ENCODE data around the gene TCAF1.

TCAF1 gene

GRCh38 chr7:143901668-143902331 lies at the start of gene TCAF1:
TSS of gene TCAF1 (minus strand) at chr7:143902176. CDS start at chr7:143876608, 25,568 bp downstream.
- H3K27me3 ChIP-seq (ENCODE audit: control insufficient read depth, insufficient read depth, low read length): no peaks in the 10 kb centered on the region
- peak within 1 kb of the TSS; percentile 57 for H3K9ac ChIP-seq (ENCODE audit: low read length)
- no peaks in the 10 kb centered on the region for H3K36me3 ChIP-seq (ENCODE audit: control insufficient read depth, insufficient read depth, low read length)
- H3K4me1 ChIP-seq (ENCODE audit: control insufficient read depth, insufficient read depth, low read length): peaks cover 14% of the 10 kb centered on the region
- H3K4me3 ChIP-seq (ENCODE audit: low read length): peak within 1 kb of the TSS; percentile 90
- peak within 1 kb of the TSS; percentile 98 for H3K27ac ChIP-seq (ENCODE audit: low read depth, low read length)

GRCh38 chr7:143948733-143949132 lies 46.8 kb upstream of the TCAF1 start:
- Histone ChIP-seq H3K27ac (ENCODE audit: low read depth, low read length) (no peak overlapping the region), H3K36me3 (ENCODE audit: control insufficient read depth, insufficient read depth, low read length) (no peaks in the 10 kb centered on the region)

GRCh38 chr7:143947111-143947510 lies 45.1 kb upstream of the TCAF1 start:
- H3K36me3 ChIP-seq (ENCODE audit: control insufficient read depth, insufficient read depth, low read length): no peaks in the 10 kb centered on the region
- H3K4me1 ChIP-seq (ENCODE audit: control insufficient read depth, insufficient read depth, low read length): no peaks in the 10 kb centered on the region
- H3K9ac ChIP-seq (ENCODE audit: low read length): no peak overlapping the region
- H3K4me3 ChIP-seq (ENCODE audit: low read length): no peak overlapping the region
- no peaks in the 10 kb centered on the region for H3K27me3 ChIP-seq (ENCODE audit: control insufficient read depth, insufficient read depth, low read length)
- H3K27ac ChIP-seq (ENCODE audit: low read depth, low read length): no peak overlapping the region

More at GRCh38 chr7:143948733-143949132, 46.8 kb upstream of the TCAF1 start:
- Histone ChIP-seq H3K4me1 (ENCODE audit: control insufficient read depth, insufficient read depth, low read length) (no peaks in the 10 kb centered on the region), H3K27me3 (ENCODE audit: control insufficient read depth, insufficient read depth, low read length) (no peaks in the 10 kb centered on the region), H3K9ac (ENCODE audit: low read length) (no peak overlapping the region), H3K4me3 (ENCODE audit: low read length) (no peak overlapping the region)

- Histone ChIP-seq H3K4me3 (ENCODE audit: low read length) (no peak overlapping the region), H3K9ac (ENCODE audit: low read length) (no peak overlapping the region), H3K27ac (ENCODE audit: low read depth, low read length) (no peak overlapping the region), H3K36me3 (ENCODE audit: control insufficient read depth, insufficient read depth, low read length) (no peaks in the 10 kb centered on the region), H3K27me3 (ENCODE audit: control insufficient read depth, insufficient read depth, low read length) (no peaks in the 10 kb centered on the region), H3K4me1 (ENCODE audit: control insufficient read depth, insufficient read depth, low read length) (no peaks in the 10 kb centered on the region)
These were observed 43.4 kb upstream of the TCAF1 start for GRCh38 chr7:143945423-143945822.

- no peak overlapping the region for H3K27ac ChIP-seq (ENCODE audit: low read depth, low read length)
- H3K4me1 ChIP-seq (ENCODE audit: control insufficient read depth, insufficient read depth, low read length): no peaks in the 10 kb centered on the region
- no peak overlapping the region for H3K9ac ChIP-seq (ENCODE audit: low read length)
- no peaks in the 10 kb centered on the region for H3K36me3 ChIP-seq (ENCODE audit: control insufficient read depth, insufficient read depth, low read length)
- H3K27me3 ChIP-seq (ENCODE audit: control insufficient read depth, insufficient read depth, low read length): no peaks in the 10 kb centered on the region
- no peak overlapping the region for H3K4me3 ChIP-seq (ENCODE audit: low read length)
These were observed 36.6 kb upstream of the TCAF1 start for GRCh38 chr7:143938379-143939243.

- Histone ChIP-seq H3K27me3 (ENCODE audit: control insufficient read depth, insufficient read depth, low read length) (no peaks in the 10 kb centered on the region), H3K4me3 (ENCODE audit: low read length) (no peak overlapping the region), H3K4me1 (ENCODE audit: control insufficient read depth, insufficient read depth, low read length) (no peaks in the 10 kb centered on the region), H3K27ac (ENCODE audit: low read depth, low read length) (no peak overlapping the region), H3K36me3 (ENCODE audit: control insufficient read depth, insufficient read depth, low read length) (no peaks in the 10 kb centered on the region), H3K9ac (ENCODE audit: low read length) (no peak overlapping the region)
These were observed 34.4 kb upstream of the TCAF1 start for GRCh38 chr7:143936087-143937009.

GRCh38 chr7:143934526-143935325 lies 32.8 kb upstream of the TCAF1 start, which contains the start of gene OR2F2:
TSS of gene OR2F2 (plus strand) at chr7:143935233. CDS start at chr7:143935233, 0 bp downstream.
- Histone ChIP-seq H3K4me1 (ENCODE audit: control insufficient read depth, insufficient read depth, low read length) (no peaks in the 10 kb centered on the region), H3K27ac (ENCODE audit: low read depth, low read length) (no peak within 1 kb of the TSS), H3K4me3 (ENCODE audit: low read length) (no peak within 1 kb of the TSS), H3K9ac (ENCODE audit: low read length) (no peak within 1 kb of the TSS), H3K36me3 (ENCODE audit: control insufficient read depth, insufficient read depth, low read length) (no peaks in the 10 kb centered on the region), H3K27me3 (ENCODE audit: control insufficient read depth, insufficient read depth, low read length) (no peaks in the 10 kb centered on the region)

- H3K27ac ChIP-seq (ENCODE audit: low read depth, low read length): no peak overlapping the region
- no peaks in the 10 kb centered on the region for H3K4me1 ChIP-seq (ENCODE audit: control insufficient read depth, insufficient read depth, low read length)
- H3K4me3 ChIP-seq (ENCODE audit: low read length): no peak overlapping the region
- no peak overlapping the region for H3K9ac ChIP-seq (ENCODE audit: low read length)
- H3K27me3 ChIP-seq (ENCODE audit: control insufficient read depth, insufficient read depth, low read length): no peaks in the 10 kb centered on the region
- no peaks in the 10 kb centered on the region for H3K36me3 ChIP-seq (ENCODE audit: control insufficient read depth, insufficient read depth, low read length)
These were observed 29.8 kb upstream of the TCAF1 start for GRCh38 chr7:143931739-143932138.

- Histone ChIP-seq H3K4me1 (ENCODE audit: control insufficient read depth, insufficient read depth, low read length) (no peaks in the 10 kb centered on the region), H3K27me3 (ENCODE audit: control insufficient read depth, insufficient read depth, low read length) (no peaks in the 10 kb centered on the region), H3K4me3 (ENCODE audit: low read length) (no peak overlapping the region), H3K27ac (ENCODE audit: low read depth, low read length) (no peak overlapping the region), H3K36me3 (ENCODE audit: control insufficient read depth, insufficient read depth, low read length) (no peaks in the 10 kb centered on the region), H3K9ac (ENCODE audit: low read length) (no peak overlapping the region)
These were observed 27.4 kb upstream of the TCAF1 start for GRCh38 chr7:143929224-143929920.

- Histone ChIP-seq H3K4me1 (ENCODE audit: control insufficient read depth, insufficient read depth, low read length) (no peaks in the 10 kb centered on the region), H3K4me3 (ENCODE audit: low read length) (no peak overlapping the region), H3K36me3 (ENCODE audit: control insufficient read depth, insufficient read depth, low read length) (no peaks in the 10 kb centered on the region), H3K27me3 (ENCODE audit: control insufficient read depth, insufficient read depth, low read length) (no peaks in the 10 kb centered on the region), H3K27ac (ENCODE audit: low read depth, low read length) (no peak overlapping the region), H3K9ac (ENCODE audit: low read length) (no peak overlapping the region)
These were observed 22.9 kb upstream of the TCAF1 start for GRCh38 chr7:143924851-143925250.

All from rectal smooth muscle tissue (tissue), 1 donor.